Subcutaneous abdominal adipose tissue (tissue), 5 donors: ENCODE data around the gene CADM1.
A peak's percentile ranks its signal among the peaks of the same experiment; 100 is the strongest.

Source experiments
- H3K27ac ChIP-seq: one replicate; pipeline ENCODE4 v1.7.0; 2013; ENCODE audit warnings: low read depth, mild to moderate bottlenecking, inconsistent platforms, low read length, moderate library complexity
- H3K27me3 ChIP-seq, 5 donors: one replicate each; pipeline ENCODE4 v1.7.0; 2013; ENCODE audit warnings: low read length in 5 of 5, inconsistent platforms in 1 of 5; ENCODE audit not compliant: control insufficient read depth in 5 of 5, insufficient read depth in 4 of 5
- H3K36me3 ChIP-seq, 5 donors: one replicate each; pipeline ENCODE4 v1.7.0; 2013; ENCODE audit warnings: low read length in 5 of 5; ENCODE audit not compliant: control insufficient read depth in 5 of 5, insufficient read depth in 5 of 5
- H3K4me1 ChIP-seq, 5 donors: one replicate each; pipeline ENCODE4 v1.7.0; 2013; ENCODE audit warnings: low read length in 5 of 5, mild to moderate bottlenecking in 3 of 5, moderate library complexity in 1 of 5; ENCODE audit not compliant: control insufficient read depth in 5 of 5, insufficient read depth in 5 of 5
- H3K4me3 ChIP-seq, 5 donors: one replicate each; pipeline ENCODE4 v1.7.0; 2013; ENCODE audit warnings: low read length in 5 of 5, low read depth in 1 of 5
- H3K9ac ChIP-seq, 5 donors: one replicate each; pipeline ENCODE4 v1.7.0; 2013; ENCODE audit warnings: low read length in 5 of 5, mild to moderate bottlenecking in 4 of 5, moderate library complexity in 3 of 5
- H3K9me3 ChIP-seq, 5 donors: one replicate each; pipeline ENCODE4 v1.7.0; 2013; ENCODE audit warnings: low read length in 5 of 5; ENCODE audit not compliant: control insufficient read depth in 5 of 5
- donor health status: healthy.
- donor health status: healthy.
- donor health status: healthy.
- donor health status: healthy.
- donor health status: healthy.

Gene CADM1

DNA sequence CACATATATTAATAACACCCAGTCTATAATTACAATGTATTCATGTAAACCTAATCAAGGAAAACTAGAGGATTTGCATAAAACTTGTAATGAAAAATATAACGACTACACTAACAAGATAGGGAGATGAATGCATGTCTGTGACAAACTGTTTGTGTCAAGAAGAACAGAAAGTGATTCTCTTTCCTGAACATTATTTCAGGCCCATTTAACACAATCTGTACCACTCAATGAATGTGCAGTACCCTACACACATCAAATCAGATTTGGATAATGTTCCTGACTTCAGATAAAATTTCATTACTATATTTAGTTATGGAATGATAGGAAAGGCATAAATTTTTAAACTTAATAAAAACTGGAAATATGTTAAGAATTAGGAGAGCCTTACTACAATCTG is 93.1 kb downstream of the CADM1 start:
- Histone ChIP-seq H3K27ac (no peak overlapping the region), H3K4me1 (peaks cover 3 to 31% (median 28%) of the 10 kb centered on the region in 5 donors)

DNA sequence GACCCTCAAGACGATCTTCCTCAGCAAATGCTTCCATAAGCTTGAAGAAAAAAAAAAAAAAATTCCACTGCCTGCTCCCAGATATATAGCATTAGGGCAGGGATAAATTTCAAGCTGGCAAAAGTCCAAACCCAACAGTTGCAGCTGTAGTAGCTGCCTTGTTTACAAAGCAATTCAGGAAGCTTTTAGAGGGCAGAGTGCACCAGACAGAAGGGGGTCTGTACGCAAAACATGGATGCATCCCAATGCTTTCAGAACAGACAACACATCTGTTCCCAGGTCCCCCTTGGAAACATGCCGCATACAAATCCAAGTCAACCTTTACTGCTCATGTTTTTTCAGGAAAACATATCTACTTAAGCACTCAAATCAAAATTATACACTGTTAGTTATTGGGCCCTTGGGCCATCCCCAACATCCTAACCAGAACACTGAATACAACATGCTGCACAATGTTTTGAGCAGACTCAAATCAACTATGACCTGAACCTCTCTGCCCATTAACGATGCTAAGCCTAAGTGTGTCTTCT is 94.5 kb downstream of the CADM1 start:
- H3K9me3 ChIP-seq, result no peaks in the 10 kb centered on the region
- no peaks in the 10 kb centered on the region for H3K36me3 ChIP-seq
- H3K4me1 ChIP-seq, result peaks cover 3 to 31% (median 28%) of the 10 kb centered on the region in 5 donors
- H3K9ac ChIP-seq, result no peak overlapping the region
- no peak overlapping the region for H3K4me3 ChIP-seq
- H3K27ac ChIP-seq, result no peak overlapping the region
- no peaks in the 10 kb centered on the region for H3K27me3 ChIP-seq

More for the DNA sequence above, 93.1 kb downstream of the CADM1 start:
- no peaks in the 10 kb centered on the region for H3K36me3 ChIP-seq
- H3K27me3 ChIP-seq, result no peaks in the 10 kb centered on the region
- no peaks in the 10 kb centered on the region for H3K9me3 ChIP-seq
- H3K9ac ChIP-seq, result no peak overlapping the region
- H3K4me3 ChIP-seq, result no peak overlapping the region

DNA sequence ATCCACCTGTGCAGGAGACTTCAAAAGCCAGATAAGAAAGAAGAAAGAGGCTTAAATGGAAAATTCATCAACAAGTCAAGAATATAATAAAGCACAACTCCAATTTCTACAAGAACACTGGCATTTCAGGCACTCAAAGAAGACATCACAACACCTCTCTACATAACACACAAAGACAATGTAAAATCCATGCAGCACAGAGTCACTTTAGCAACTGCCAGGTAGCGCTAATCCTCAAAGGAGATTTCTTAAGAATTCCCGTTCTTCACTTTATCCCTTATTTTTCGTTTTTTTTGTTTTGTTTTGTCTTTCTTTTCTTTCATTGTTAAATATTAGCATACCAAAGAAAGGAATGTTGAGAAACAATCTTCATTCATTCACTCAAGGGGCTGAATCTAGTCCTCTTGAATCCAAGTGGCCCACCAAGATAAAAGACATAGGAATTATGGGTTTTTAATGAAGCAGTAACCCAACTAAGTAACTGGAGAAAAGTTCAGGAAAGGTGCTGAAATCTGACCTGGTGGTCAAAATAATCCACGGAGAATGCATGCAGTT is 95.0 kb downstream of the CADM1 start:
- Histone ChIP-seq H3K27ac (no peak overlapping the region), H3K4me1 (peaks cover 3 to 31% (median 28%) of the 10 kb centered on the region in 5 donors)

DNA sequence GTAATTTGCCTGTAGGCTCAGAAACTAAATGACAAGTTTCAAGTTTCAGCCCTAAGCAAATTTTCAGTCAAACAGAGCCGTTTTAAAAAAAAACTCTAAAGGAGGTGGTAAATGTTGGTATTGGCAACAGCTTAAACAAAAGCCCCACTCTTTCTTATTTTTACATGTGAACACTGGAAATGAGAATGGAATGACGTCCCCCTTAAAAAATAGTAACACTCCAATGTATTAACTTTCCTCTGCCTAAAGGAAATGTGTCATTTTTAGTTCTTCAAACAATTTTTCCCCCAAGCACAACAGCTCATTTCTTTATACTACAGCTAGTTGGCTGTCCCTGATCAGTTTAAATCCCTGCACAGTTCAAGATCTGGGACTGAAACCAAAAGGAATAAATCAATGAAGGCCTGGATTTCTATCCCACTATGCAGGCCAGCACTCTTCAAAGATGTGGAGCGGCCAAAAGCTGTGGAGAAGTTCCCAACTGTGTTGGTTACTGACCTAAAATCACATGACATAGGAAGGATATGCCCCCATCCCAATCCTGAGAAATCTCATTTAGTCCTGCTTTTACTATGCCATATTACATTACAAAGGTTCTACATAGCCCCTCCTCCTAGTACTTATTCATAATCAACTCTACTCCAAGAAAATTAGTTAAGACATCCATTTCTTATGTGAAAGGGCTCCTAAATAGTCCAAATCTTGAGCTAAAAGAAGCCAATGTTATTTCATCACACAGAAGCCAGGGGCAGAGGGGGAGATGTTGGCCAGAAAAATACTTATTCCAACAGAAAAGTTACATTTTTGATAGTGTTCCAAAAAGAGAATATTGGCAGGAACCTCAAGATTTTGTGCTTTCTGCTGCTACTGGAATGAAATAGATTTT is 95.9 kb downstream of the CADM1 start:
- H3K27ac ChIP-seq, result peak overlapping the region; percentile 39
- no peak overlapping the region for H3K4me3 ChIP-seq
- H3K36me3 ChIP-seq, result no peaks in the 10 kb centered on the region
- peaks cover 3 to 31% (median 26%) of the 10 kb centered on the region in 5 donors for H3K4me1 ChIP-seq
- no peaks in the 10 kb centered on the region for H3K27me3 ChIP-seq
- H3K9ac ChIP-seq, result no peak overlapping the region
- H3K9me3 ChIP-seq, result no peaks in the 10 kb centered on the region

More for the DNA sequence above, 95.0 kb downstream of the CADM1 start:
- Histone ChIP-seq H3K9ac (no peak overlapping the region), H3K4me3 (no peak overlapping the region), H3K36me3 (no peaks in the 10 kb centered on the region), H3K27me3 (no peaks in the 10 kb centered on the region), H3K9me3 (no peaks in the 10 kb centered on the region)

DNA sequence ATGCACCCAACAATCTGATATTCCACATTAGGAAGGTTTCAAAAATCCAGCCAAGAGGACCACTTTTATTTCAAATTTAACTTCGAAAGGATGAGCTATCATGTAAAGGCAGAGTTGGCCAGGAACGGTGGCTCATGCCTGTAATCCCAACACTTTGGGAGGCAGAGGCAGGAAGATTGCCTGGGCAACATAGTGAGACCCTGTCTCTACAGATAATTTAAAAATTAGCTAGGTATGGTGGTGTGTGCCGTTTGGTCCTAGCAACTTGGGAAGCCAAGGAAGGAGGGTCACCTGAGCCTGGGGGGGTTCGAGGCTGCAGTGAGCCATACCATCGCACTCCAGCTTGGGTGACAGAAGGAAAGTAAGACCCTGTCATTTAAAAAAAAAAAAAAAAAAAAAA is 96.7 kb downstream of the CADM1 start:
- Histone ChIP-seq H3K27me3 (no peaks in the 10 kb centered on the region), H3K4me1 (peaks cover 3 to 31% (median 25%) of the 10 kb centered on the region in 5 donors), H3K27ac (peak overlapping the region; percentile 39), H3K9ac (no peak overlapping the region), H3K4me3 (no peak overlapping the region), H3K36me3 (no peaks in the 10 kb centered on the region), H3K9me3 (no peaks in the 10 kb centered on the region)

DNA sequence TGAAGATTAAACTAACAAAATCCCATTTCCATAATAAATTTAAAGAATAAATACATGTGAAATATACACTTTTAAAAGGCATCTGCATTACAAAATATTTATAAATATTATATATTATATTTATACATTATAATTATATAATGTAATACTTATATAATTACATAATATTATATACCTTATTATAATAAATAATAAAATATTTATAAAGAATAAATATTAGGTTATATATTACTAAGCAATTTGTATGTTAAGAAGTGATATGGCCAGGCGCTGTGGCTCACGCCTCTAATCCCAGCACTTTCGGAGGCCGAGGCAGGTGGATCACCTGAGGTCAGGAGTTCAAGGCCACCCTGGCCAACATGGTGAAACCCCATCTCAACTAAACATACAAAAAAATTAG is 97.8 kb downstream of the CADM1 start:
- no peaks in the 10 kb centered on the region for H3K9me3 ChIP-seq
- H3K4me3 ChIP-seq, result no peak overlapping the region
- H3K27ac ChIP-seq, result no peak overlapping the region

DNA sequence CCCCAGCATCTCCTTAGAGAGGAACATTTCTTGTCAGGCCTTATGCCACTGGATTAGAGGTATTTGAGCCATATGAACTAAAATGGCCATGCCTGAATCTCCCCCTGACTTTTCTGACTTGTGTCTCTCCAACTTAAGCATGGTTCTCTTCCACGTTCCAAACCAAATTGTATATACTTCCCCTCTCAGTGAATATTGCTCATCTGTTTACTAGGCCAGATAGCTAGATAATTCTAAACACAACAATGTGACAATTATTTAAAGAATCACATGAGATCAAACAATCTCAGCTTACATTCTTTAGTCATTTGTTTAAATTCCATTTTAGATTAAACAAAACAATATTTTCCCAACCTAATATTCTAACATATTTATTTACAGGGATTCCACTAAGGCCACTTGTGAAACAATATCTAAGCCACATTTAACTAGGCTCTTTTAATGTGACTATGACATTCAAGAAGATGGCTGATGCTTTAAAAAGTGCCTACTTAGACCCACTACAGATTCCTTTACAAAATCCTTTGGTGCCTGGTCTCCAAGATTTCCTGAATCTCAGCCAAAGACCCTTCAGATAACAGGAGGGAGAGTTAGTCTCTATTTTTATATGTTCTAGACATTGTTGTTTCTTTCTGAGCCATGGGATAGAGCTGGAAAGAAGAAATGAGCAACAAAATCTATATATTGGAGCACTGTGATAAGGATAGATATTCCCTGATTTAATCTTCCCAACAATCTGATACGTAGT is 105.7 kb downstream of the CADM1 start:
- Histone ChIP-seq H3K27me3 (no peaks in the 10 kb centered on the region), H3K9me3 (no peaks in the 10 kb centered on the region), H3K4me1 (no peaks in the 10 kb centered on the region), H3K9ac (no peak overlapping the region), H3K4me3 (no peak overlapping the region), H3K27ac (no peak overlapping the region), H3K36me3 (no peaks in the 10 kb centered on the region)

More for the DNA sequence above, 97.8 kb downstream of the CADM1 start:
- peaks cover 3 to 31% (median 25%) of the 10 kb centered on the region in 5 donors for H3K4me1 ChIP-seq
- no peaks in the 10 kb centered on the region for H3K36me3 ChIP-seq
- no peak overlapping the region for H3K9ac ChIP-seq
- no peaks in the 10 kb centered on the region for H3K27me3 ChIP-seq

DNA sequence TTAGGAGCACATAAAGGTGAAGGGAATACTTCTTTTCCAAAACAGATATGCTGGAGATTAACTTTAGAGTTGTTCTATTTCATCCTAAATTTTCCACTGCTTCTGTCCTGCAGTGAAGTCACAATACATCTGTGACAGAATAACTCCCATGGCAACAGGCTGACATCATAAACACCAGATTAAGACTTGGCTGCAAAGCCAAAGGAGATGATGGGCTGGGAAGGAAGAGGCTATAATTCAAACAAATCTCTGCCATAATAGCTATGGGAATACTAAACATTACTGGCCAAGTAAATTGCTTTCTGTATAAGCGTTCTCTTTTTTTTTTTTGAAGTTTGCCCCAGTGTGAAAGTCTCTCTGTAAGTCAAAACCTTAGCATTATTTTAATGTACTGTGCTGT is 107.7 kb downstream of the CADM1 start:
- Histone ChIP-seq H3K4me3 (no peak overlapping the region), H3K9me3 (no peaks in the 10 kb centered on the region), H3K4me1 (no peaks in the 10 kb centered on the region), H3K27me3 (no peaks in the 10 kb centered on the region), H3K9ac (no peak overlapping the region), H3K36me3 (no peaks in the 10 kb centered on the region), H3K27ac (no peak overlapping the region)

DNA sequence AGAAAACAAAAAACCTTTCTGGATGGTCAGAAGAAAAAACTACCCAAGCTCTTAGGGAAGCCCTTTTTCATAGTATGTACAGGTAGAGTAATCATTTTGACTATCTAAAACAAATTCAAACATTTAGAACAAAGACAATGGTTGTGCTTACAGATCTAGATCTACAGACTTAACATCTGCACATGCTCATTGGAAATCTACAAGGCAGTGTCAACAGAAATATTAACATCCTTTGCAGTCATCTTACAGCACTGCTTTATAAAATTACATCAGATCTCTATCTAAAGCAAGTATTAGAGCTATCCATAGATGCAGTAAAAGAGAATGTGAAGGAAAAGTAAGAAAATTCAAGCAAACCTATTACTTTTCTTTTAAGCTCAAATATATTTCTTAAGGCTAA is 110.3 kb downstream of the CADM1 start:
- H3K4me3 ChIP-seq, result no peak overlapping the region
- no peak overlapping the region for H3K9ac ChIP-seq
- H3K27ac ChIP-seq, result no peak overlapping the region
- no peaks in the 10 kb centered on the region for H3K27me3 ChIP-seq
- no peaks in the 10 kb centered on the region for H3K9me3 ChIP-seq
- H3K4me1 ChIP-seq, result no peaks in the 10 kb centered on the region
- no peaks in the 10 kb centered on the region for H3K36me3 ChIP-seq

DNA sequence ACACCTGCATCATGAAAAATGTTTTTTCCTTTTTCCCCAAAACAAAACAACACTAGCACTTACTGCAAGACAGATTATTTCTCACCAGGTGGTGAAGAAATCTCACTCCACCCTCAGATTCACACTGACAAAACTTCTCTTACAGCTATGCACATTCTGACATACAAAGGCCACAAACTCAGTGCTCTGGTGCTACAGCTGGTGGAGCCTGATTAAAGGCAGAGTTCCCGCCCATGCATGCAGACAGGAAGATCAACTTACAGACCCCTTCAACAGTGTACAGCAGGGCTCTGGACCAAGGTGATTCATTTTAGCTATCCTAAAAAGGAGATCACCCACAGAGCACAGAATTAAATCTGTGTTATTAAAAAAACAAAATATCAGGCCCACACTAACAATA is 112.6 kb downstream of the CADM1 start:
- H3K9ac ChIP-seq, result no peak overlapping the region
- H3K4me1 ChIP-seq, result no peaks in the 10 kb centered on the region
- H3K27me3 ChIP-seq, result no peaks in the 10 kb centered on the region
- H3K9me3 ChIP-seq, result no peaks in the 10 kb centered on the region
- H3K36me3 ChIP-seq, result no peaks in the 10 kb centered on the region
- no peak overlapping the region for H3K4me3 ChIP-seq
- no peak overlapping the region for H3K27ac ChIP-seq
